ENCODE data around the gene CYP3A5. TPM values are rescaled to one million over a fixed set of nuclear protein-coding genes. Genes with fewer than 3 reads are reported as not detected.

The CYP3A5 gene
- total and polyA plus RNA-seq, 10 of the 15 experiments (the other 5 are each of a cell fraction or from before 2014, with no cell fraction given), result 0.05 to 1.3 (median 0.09) TPM; not detected in 2

GRCh38 chr7:99629643-99630042 is 50.2 kb downstream of the CYP3A5 start:
- ChIA-PET POLR2A (no interaction called here), RAD21 (ENCODE audit: unreplicated experiment) (no interaction called here), SMC1A (ENCODE audit: uncharacterized antibody, unreplicated experiment) (no interaction called here), CTCF (no interaction called here)
- Histone ChIP-seq H3K27me3 (replicated peaks in 1 of 2; ENCODE audit: control insufficient read depth in 2 of 2, insufficient read depth in 2 of 2, low read length in 1 of 2) (no peaks in the 10 kb centered on the region), H2AFZ (ENCODE audit: control insufficient read depth, low read depth, low read length) (no peak overlapping the region), H3K79me2 (ENCODE audit: control insufficient read depth, insufficient read depth, low read length) (no peaks in the 10 kb centered on the region), H3K4me3 (no peak overlapping the region), H3K9ac (ENCODE audit: control insufficient read depth, insufficient read depth, low read length) (no peak overlapping the region), H3K9me3 (replicated peaks; ENCODE audit: control insufficient read depth, insufficient read depth, low read length) (no peaks in the 10 kb centered on the region), H4K20me1 (ENCODE audit: control insufficient read depth, insufficient read depth) (no peaks in the 10 kb centered on the region), H3K4me1 (ENCODE audit: control insufficient read depth, insufficient read depth, low read length) (no peaks in the 10 kb centered on the region), H3K36me3 (ENCODE audit: control insufficient read depth in 2 of 2, insufficient read depth in 2 of 2, low read length in 1 of 2) (peaks cover 22 to 39% of the 10 kb centered on the region in 2 experiments), H3K27ac (ENCODE audit: control insufficient read depth, insufficient read depth) (no peak overlapping the region), H3K4me2 (ENCODE audit: control insufficient read depth, insufficient read depth) (no peak overlapping the region)
- 94% methylated on average over 20 of the region's 20 CpGs for WGBS (ENCODE audit: insufficient coverage, insufficient replicate concordance, low lambda C conversion rate, missing lambda C conversion rate)
- ATAC-seq, result no peak
- in situ Hi-C loops (cut with MboI) (no loop called here), intact Hi-C loops (cut with micrococcal nuclease; ENCODE audit: unreplicated experiment) (loop anchor here (5.0 kb wide), 1 partner anchor 208 kb away; no protein-coding TSS in a partner anchor)
- BruUV-seq (replicated peaks), result no TSS peak
- FAIRE-seq, result no peak
- TF ChIP-seq MTA2 (IDR thresholded peaks at IDR 0.05; ENCODE audit: low read depth), result no peak
- TF ChIP-seq IKZF1 (conservative IDR thresholded peaks at IDR 0.05), result no peak
- TF ChIP-seq HDAC2 (IDR thresholded peaks at IDR 0.05), result no peak
- TF ChIP-seq SP1 (IDR thresholded peaks at IDR 0.05; ENCODE audit: low read depth, low read length), result no peak
- TF ChIP-seq ZBED1 (IDR thresholded peaks at IDR 0.05; ENCODE audit: borderline replicate concordance), result no peak
- TF ChIP-seq, protein P1, sequence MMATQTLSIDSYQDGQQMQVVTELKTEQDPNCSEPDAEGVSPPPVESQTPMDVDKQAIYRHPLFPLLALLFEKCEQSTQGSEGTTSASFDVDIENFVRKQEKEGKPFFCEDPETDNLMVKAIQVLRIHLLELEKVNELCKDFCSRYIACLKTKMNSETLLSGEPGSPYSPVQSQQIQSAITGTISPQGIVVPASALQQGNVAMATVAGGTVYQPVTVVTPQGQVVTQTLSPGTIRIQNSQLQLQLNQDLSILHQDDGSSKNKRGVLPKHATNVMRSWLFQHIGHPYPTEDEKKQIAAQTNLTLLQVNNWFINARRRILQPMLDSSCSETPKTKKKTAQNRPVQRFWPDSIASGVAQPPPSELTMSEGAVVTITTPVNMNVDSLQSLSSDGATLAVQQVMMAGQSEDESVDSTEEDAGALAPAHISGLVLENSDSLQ (IDR thresholded peaks at IDR 0.05), result no peak
- no peak for TF ChIP-seq STAT3 (IDR thresholded peaks at IDR 0.05; ENCODE audit: low read depth, low read length)
- TF ChIP-seq DPF2 (IDR thresholded peaks at IDR 0.05), result no peak
- no peak for TF ChIP-seq SRF (IDR thresholded peaks at IDR 0.05; ENCODE audit: low read depth in 2 of 2, low read length in 2 of 2)
- TF ChIP-seq MAX (IDR thresholded peaks at IDR 0.05; ENCODE audit: low read depth, low read length), result no peak
- TF ChIP-seq, protein P2, sequence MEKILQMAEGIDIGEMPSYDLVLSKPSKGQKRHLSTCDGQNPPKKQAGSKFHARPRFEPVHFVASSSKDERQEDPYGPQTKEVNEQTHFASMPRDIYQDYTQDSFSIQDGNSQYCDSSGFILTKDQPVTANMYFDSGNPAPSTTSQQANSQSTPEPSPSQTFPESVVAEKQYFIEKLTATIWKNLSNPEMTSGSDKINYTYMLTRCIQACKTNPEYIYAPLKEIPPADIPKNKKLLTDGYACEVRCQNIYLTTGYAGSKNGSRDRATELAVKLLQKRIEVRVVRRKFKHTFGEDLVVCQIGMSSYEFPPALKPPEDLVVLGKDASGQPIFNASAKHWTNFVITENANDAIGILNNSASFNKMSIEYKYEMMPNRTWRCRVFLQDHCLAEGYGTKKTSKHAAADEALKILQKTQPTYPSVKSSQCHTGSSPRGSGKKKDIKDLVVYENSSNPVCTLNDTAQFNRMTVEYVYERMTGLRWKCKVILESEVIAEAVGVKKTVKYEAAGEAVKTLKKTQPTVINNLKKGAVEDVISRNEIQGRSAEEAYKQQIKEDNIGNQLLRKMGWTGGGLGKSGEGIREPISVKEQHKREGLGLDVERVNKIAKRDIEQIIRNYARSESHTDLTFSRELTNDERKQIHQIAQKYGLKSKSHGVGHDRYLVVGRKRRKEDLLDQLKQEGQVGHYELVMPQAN (conservative IDR thresholded peaks at IDR 0.05), result no peak
- TF ChIP-seq IRF5 (IDR thresholded peaks at IDR 0.05; ENCODE audit: borderline replicate concordance), result no peak
- TF ChIP-seq, protein P3, sequence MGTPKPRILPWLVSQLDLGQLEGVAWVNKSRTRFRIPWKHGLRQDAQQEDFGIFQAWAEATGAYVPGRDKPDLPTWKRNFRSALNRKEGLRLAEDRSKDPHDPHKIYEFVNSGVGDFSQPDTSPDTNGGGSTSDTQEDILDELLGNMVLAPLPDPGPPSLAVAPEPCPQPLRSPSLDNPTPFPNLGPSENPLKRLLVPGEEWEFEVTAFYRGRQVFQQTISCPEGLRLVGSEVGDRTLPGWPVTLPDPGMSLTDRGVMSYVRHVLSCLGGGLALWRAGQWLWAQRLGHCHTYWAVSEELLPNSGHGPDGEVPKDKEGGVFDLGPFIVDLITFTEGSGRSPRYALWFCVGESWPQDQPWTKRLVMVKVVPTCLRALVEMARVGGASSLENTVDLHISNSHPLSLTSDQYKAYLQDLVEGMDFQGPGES (IDR thresholded peaks at IDR 0.05), result no peak
- TF ChIP-seq RBBP5 (conservative IDR thresholded peaks at IDR 0.05), result no peak
- no peak for TF ChIP-seq SIX5 (IDR thresholded peaks at IDR 0.05; ENCODE audit: low read depth, low read length, severe bottlenecking)
- no peak for TF ChIP-seq HCFC1 (IDR thresholded peaks at IDR 0.05; ENCODE audit: low read length)
- no peak for TF ChIP-seq ZNF274 (IDR thresholded peaks at IDR 0.05; ENCODE audit: insufficient read depth, insufficient read length)
- no peak for TF ChIP-seq LARP7 (IDR thresholded peaks at IDR 0.05)
- no peak for TF ChIP-seq SREBF2 (IDR thresholded peaks at IDR 0.05; ENCODE audit: low read length)
- no peak for TF ChIP-seq KDM1A (IDR thresholded peaks at IDR 0.05; ENCODE audit: borderline replicate concordance)
- DNase-seq (ENCODE audit: low read depth, low spot score), result no peak
